SK-N-SH (cell line): ENCODE measurements around the gene DNAJC10. TPM values are rescaled to one million over a fixed set of nuclear protein-coding genes. Genes with fewer than 3 reads are reported as not detected.

Experiments
- CTCF ChIA-PET: fragments of 300-600, 350-600 bp; formaldehyde crosslinking; extraction: SDS; loops from one replicate; lab custom pipeline; 2021; lab: Yijun Ruan, JAX
- POLR2A ChIA-PET: fragments of 350-600 bp; sonication (Branson Sonifier 250); formaldehyde crosslinking; extraction: SDS; loops from one replicate; lab custom pipeline; 2020; ENCODE audit warnings: antibody characterized with exemption, inconsistent platforms; lab: Yijun Ruan, JAX
- DNase-seq: peaks from one replicate; pipeline ENCODE4 v3.0.0; 2012
- H2AFZ ChIP-seq: fragments of 200-600 bp; sonication (generic); 2 replicates; pipeline ENCODE4 v1.8.1; 2016; ENCODE audit warnings: antibody characterized with exemption, mild to moderate bottlenecking, low read depth
- H3F3A ChIP-seq: fragments of 200-600 bp; sonication (generic); replicated peaks from 2 replicates; pipeline ENCODE3; 2016; ENCODE audit warnings: antibody characterized with exemption, mild to moderate bottlenecking; ENCODE audit not compliant: insufficient read depth
- H3K27ac ChIP-seq, 2 experiments: fragments of 200-500 bp in 1 of 2; fragments of 200-600 bp in 1 of 2; sonication (Bioruptor generic) in 1 of 2; sonication (generic), shearing (Covaris generic) in 1 of 2; 2 replicates each; pipeline versions ENCODE4 v1.5.1 to v1.6.1; 2014 to 2016; ENCODE audit warnings: low read depth in 2 of 2, inconsistent platforms in 1 of 2, low read length in 1 of 2, mild to moderate bottlenecking in 1 of 2, mixed read lengths in 1 of 2
- H3K27me3 ChIP-seq: fragments of 200-600 bp; sonication (generic), shearing (Covaris generic); 2 replicates; pipeline ENCODE4 v1.6.1; 2016; ENCODE audit warnings: mixed run types; ENCODE audit not compliant: insufficient read depth
- H3K36me3 ChIP-seq, 2 experiments: fragments of 200-500 bp in 1 of 2; fragments of 200-600 bp in 1 of 2; sonication (Bioruptor generic) in 1 of 2; sonication (generic) in 1 of 2; replicated peaks in 1 of 2; 2 replicates each; pipeline versions ENCODE3 to v1.5.1; 2014 to 2016; ENCODE audit warnings: low read length in 1 of 2, mild to moderate bottlenecking in 1 of 2; ENCODE audit not compliant: insufficient read depth in 2 of 2, control insufficient read depth in 1 of 2
- H3K4me1 ChIP-seq, 2 experiments: fragments of 200-500 bp in 1 of 2; fragments of 200-600 bp in 1 of 2; sonication (Bioruptor generic) in 1 of 2; sonication (generic), shearing (Covaris generic) in 1 of 2; 2 replicates each; pipeline versions ENCODE4 v1.5.1 to v1.6.1; 2014 to 2016; ENCODE audit warnings: low read depth in 1 of 2, low read length in 1 of 2, mixed run types in 1 of 2; ENCODE audit not compliant: insufficient read depth in 2 of 2, control insufficient read depth in 1 of 2
- H3K4me2 ChIP-seq: fragments of 200-600 bp; sonication (generic), shearing (Covaris generic); 2 replicates; pipeline ENCODE4 v1.6.1; 2017; ENCODE audit warnings: mixed run types
- H3K4me3 ChIP-seq, 2 experiments: fragments of 200-500 bp in 1 of 2; fragments of 200-600 bp in 1 of 2; sonication (Bioruptor generic) in 1 of 2; sonication (generic), shearing (Covaris generic) in 1 of 2; 2 replicates each; pipeline versions ENCODE4 v1.5.1 to v1.8.1; 2014 to 2016; ENCODE audit warnings: low read depth in 2 of 2, inconsistent platforms in 1 of 2, low read length in 1 of 2, mild to moderate bottlenecking in 1 of 2, mixed read lengths in 1 of 2, moderate library complexity in 1 of 2
- H3K79me2 ChIP-seq: fragments of 200-600 bp; sonication (generic); 2 replicates; pipeline ENCODE4 v1.8.1; 2017; ENCODE audit warnings: mild to moderate bottlenecking; ENCODE audit not compliant: insufficient read depth
- H3K9ac ChIP-seq: fragments of 200-600 bp; sonication (generic); 2 replicates; pipeline ENCODE4 v1.6.1; 2017; ENCODE audit warnings: mixed run types
- H3K9me2 ChIP-seq: fragments of 200-600 bp; sonication (generic); 2 replicates; pipeline ENCODE4 v1.6.1; 2017; ENCODE audit warnings: mixed run types
- H3K9me3 ChIP-seq: fragments of 200-600 bp; sonication (generic); 2 replicates; pipeline ENCODE4 v1.6.1; 2017; ENCODE audit warnings: mixed run types, mild to moderate bottlenecking, moderate library complexity
- H4K20me1 ChIP-seq: fragments of 200-600 bp; sonication (generic); 2 replicates; pipeline ENCODE4 v1.6.1; 2017; ENCODE audit warnings: mild to moderate bottlenecking, mixed run types; ENCODE audit not compliant: insufficient read depth
- CTCF ChIP-seq: fragments of 200-600 bp; sonication (generic); IDR thresholded peaks from 2 replicates; pipeline ENCODE4 v1.6.1; 2017; ENCODE audit warnings: antibody characterized with exemption, mild to moderate bottlenecking, moderate library complexity
- ELF1 ChIP-seq: IDR thresholded peaks from 2 replicates; pipeline ENCODE4 v1.4.0; 2012
- FOXJ3 ChIP-seq: sonication (generic); formaldehyde crosslinking; IDR thresholded peaks from 2 replicates; pipeline ENCODE4 v1.5.1; 2020; ENCODE audit warnings: mild to moderate bottlenecking, missing genetic modification reagents
- GATA2 ChIP-seq: sonication (generic); formaldehyde crosslinking; IDR thresholded peaks from 2 replicates; pipeline ENCODE4 v1.5.0; 2020; ENCODE audit warnings: mild to moderate bottlenecking, missing genetic modification reagents
- IRF3 ChIP-seq: fragments of 150-350 bp; IDR thresholded peaks from 2 replicates; pipeline ENCODE4 v1.6.1; 2016; ENCODE audit warnings: mild to moderate bottlenecking, low read depth, low read length
- JUND ChIP-seq: IDR thresholded peaks from 2 replicates; pipeline ENCODE4 v1.4.0; 2012
- MXI1 ChIP-seq: IDR thresholded peaks from 2 replicates; pipeline ENCODE4 v1.6.1; 2012; ENCODE audit warnings: mild to moderate bottlenecking, low read depth, low read length, improper control_type of control experiment
- NFIC ChIP-seq: IDR thresholded peaks from 2 replicates; pipeline ENCODE4 v1.4.0; 2012; ENCODE audit warnings: borderline replicate concordance
- PBX3 ChIP-seq: IDR thresholded peaks from 2 replicates; pipeline ENCODE4; 2012
- REST ChIP-seq: IDR thresholded peaks from 2 replicates; pipeline ENCODE4 v1.6.1; 2012; ENCODE audit warnings: mild to moderate bottlenecking, low read depth, low read length, moderate library complexity
- SMC3 ChIP-seq: IDR thresholded peaks from 2 replicates; pipeline ENCODE4 v1.6.1; 2012; ENCODE audit warnings: low read depth, low read length, improper control_type of control experiment
- TAF1 ChIP-seq: IDR thresholded peaks from 2 replicates; pipeline ENCODE4 v1.6.1; 2012; ENCODE audit warnings: low read depth, mild to moderate bottlenecking, low read length, moderate library complexity, borderline replicate concordance
- TEAD4 ChIP-seq: IDR thresholded peaks from 2 replicates; pipeline ENCODE4 v1.4.0; 2012; ENCODE audit warnings: mild to moderate bottlenecking, borderline replicate concordance; ENCODE audit not compliant: insufficient read depth
- WGBS: methylation state at CpG from one replicate; pipeline ENCODE4 v1.1.6; 2017; ENCODE audit warnings: low lambda C conversion rate; 5-methylcytosine and 5-hydroxymethylcytosine counted together
- polyA plus RNA-seq, 3 experiments: library from polyadenylated mRNA; depleted of rRNA; stranded (reverse); fragments of >200 nt; gene quantifications; 2 replicates each; pipeline ENCODE4 v1.2.3, GENCODE V29; 2012

DNAJC10 gene
- polyA plus RNA-seq, 1 of the 3 experiments (the other 2 are of a cell fraction): 30.8 TPM

GRCh38 chr2:182728014-182728413, 12.0 kb downstream of the DNAJC10 start:
- CTCF ChIA-PET: interaction anchor here (0.8 to 1.5 kb wide), 2 partner anchors 11 to 35 kb away, joined by 3 to 5 read pairs; no protein-coding TSS in a partner anchor
- POLR2A ChIA-PET: no interaction called here

More at GRCh38 chr2:182728014-182728413, 12.0 kb downstream of the DNAJC10 start:
- H4K20me1 ChIP-seq: no peaks in the 10 kb centered on the region
- no peaks in the 10 kb centered on the region for H3K27me3 ChIP-seq
- H3K9me3 ChIP-seq: no peaks in the 10 kb centered on the region
- H3K27ac ChIP-seq: no peak overlapping the region
- H3K4me2 ChIP-seq: no peak overlapping the region
- TF ChIP-seq GATA2 (CRISPR knock-in tag) (no peak), JUND (no peak), PBX3 (no peak), TAF1 (no peak), ELF1 (no peak), NFIC (no peak), CTCF (no peak), REST (no peak), IRF3 (no peak), SMC3 (no peak), FOXJ3 (CRISPR knock-in tag) (no peak), MXI1 (no peak), TEAD4 (no peak)
- TF ChIP-seq, all 33 proteins: peak for 0
- Histone ChIP-seq H3F3A (peaks cover 10% of the 10 kb centered on the region), H3K4me1 (peaks cover 0 to 2% of the 10 kb centered on the region in 2 experiments; a peak in 3 of 4 replicates), H3K4me3 (no peak overlapping the region), H3K9ac (no peak overlapping the region), H2AFZ (no peak overlapping the region), H3K36me3 (peaks cover 73 to 85% of the 10 kb centered on the region in 2 experiments), H3K79me2 (no peaks in the 10 kb centered on the region; the same call in 1 of the 2 replicates), H3K9me2 (no peaks in the 10 kb centered on the region)
- no peak for DNase-seq
- WGBS: 94% methylated on average over 4 of the region's 4 CpGs
